Measurements from ENCODE around the gene C20orf173.

The C20orf173 gene

GRCh38 chr20:35529552-35529951 lies at the start of gene C20orf173:
TSS of gene C20orf173 (minus strand) at chr20:35529652. CDS start at chr20:35529373, 279 bp downstream.
- H3K9me3 Mint-ChIP-seq: no peaks in the 10 kb centered on the region
- H3K4me1 Mint-ChIP-seq: no peaks in the 10 kb centered on the region
- no peaks in the 10 kb centered on the region for H3K36me3 Mint-ChIP-seq
- ATAC-seq: no peak
- no peak within 1 kb of the TSS for H3K27ac Mint-ChIP-seq
- no peak within 1 kb of the TSS for H3K4me3 Mint-ChIP-seq
- no peak for DNase-seq (ENCODE audit: low spot score in 2 of 2)

DNA sequence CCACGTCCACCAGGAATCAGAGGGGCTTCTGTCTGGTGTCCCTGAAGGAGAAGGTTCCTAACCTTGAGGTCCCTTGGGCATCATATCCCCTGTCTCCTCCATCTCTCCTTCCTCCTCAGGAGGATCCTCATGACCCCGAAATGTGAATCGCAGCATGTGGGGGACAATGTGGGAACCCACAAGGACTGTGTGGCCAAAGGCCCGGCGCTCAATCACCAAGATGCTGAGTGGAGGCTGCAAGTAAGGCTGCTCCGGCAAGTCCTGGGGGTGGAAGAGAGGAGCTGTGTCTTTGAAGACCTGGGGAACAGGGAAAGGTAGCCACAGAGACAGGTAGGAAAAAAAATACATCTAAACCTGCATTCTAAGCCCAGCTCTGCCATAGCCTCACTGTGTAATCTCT lies 49.7 kb upstream of the C20orf173 start:
- Mint-ChIP-seq H3K4me3 (no peak overlapping the region), H3K9me3 (no peaks in the 10 kb centered on the region), H3K36me3 (no peaks in the 10 kb centered on the region), H3K4me1 (no peaks in the 10 kb centered on the region), H3K27ac (no peak overlapping the region)
- ATAC-seq (no peak), DNase-seq (ENCODE audit: low spot score in 2 of 2) (no peak)

DNA sequence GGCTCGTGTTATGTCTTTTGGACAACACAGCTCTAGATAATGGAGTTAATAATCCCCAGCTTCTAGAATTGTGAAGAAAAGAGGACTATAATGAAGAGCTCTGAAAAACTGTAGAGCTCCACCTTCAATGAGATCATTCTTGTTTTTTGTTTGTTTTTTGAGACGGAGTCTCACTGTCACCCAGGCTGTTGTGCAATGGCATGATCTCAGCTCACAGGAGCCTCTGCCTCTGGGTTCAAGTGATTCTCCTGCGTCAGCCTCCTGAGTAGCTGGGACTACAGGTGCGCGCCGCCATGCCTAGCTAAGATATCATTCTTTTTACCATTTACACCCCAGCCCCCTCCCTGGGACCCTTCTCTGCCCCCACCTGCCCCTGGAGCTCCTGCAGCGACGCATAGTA lies 49.0 kb upstream of the C20orf173 start:
- DNase-seq (ENCODE audit: low spot score in 2 of 2) (no peak), ATAC-seq (no peak)
- Mint-ChIP-seq H3K4me3 (no peak overlapping the region), H3K9me3 (no peaks in the 10 kb centered on the region), H3K27ac (no peak overlapping the region), H3K36me3 (no peaks in the 10 kb centered on the region), H3K4me1 (no peaks in the 10 kb centered on the region)

DNA sequence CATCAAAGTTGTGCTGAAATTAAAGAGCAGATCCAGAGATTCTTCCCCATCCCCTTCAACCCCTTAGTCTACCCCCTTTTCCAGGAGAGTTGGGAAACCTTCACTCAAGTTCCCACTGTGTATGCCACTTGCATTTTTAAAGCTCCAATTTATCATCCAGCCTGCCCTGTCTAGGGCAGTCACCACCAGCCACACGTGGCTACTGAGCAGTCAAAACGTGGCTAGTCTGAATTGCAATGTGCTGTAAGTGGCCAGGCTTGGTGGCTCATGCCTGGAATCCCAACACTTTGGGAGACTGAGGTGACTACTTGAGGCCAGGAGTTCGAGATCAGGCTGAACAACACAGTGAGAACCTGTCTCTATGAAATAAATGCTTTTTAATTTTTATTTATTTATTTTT lies 47.4 kb upstream of the C20orf173 start:
- peaks cover 4% of the 10 kb centered on the region for H3K9me3 Mint-ChIP-seq
- no peaks in the 10 kb centered on the region for H3K36me3 Mint-ChIP-seq
- DNase-seq (ENCODE audit: low spot score in 2 of 2): no peak
- H3K27ac Mint-ChIP-seq: no peak overlapping the region
- no peak for ATAC-seq
- no peak overlapping the region for H3K4me3 Mint-ChIP-seq
- H3K4me1 Mint-ChIP-seq: no peaks in the 10 kb centered on the region

GRCh38 chr20:35575958-35576357 lies 46.5 kb upstream of the C20orf173 start:
- H3K4me3 Mint-ChIP-seq: no peak overlapping the region
- no peak overlapping the region for H3K27ac Mint-ChIP-seq
- H3K4me1 Mint-ChIP-seq: no peaks in the 10 kb centered on the region
- H3K36me3 Mint-ChIP-seq: no peaks in the 10 kb centered on the region
- DNase-seq (ENCODE audit: low spot score in 2 of 2): no peak
- H3K9me3 Mint-ChIP-seq: peaks cover 4% of the 10 kb centered on the region
- ATAC-seq: no peak

- no peak for ATAC-seq
- no peaks in the 10 kb centered on the region for H3K36me3 Mint-ChIP-seq
Measured at GRCh38 chr20:35572838-35573237, 43.4 kb upstream of the C20orf173 start.

GRCh38 chr20:35571555-35571954 lies 42.1 kb upstream of the C20orf173 start:
- Mint-ChIP-seq H3K36me3 (no peaks in the 10 kb centered on the region), H3K4me3 (no peak overlapping the region)
- ATAC-seq: no peak

More at GRCh38 chr20:35572838-35573237, 43.4 kb upstream of the C20orf173 start:
- Mint-ChIP-seq H3K4me1 (no peaks in the 10 kb centered on the region), H3K4me3 (no peak overlapping the region), H3K9me3 (peaks cover 4% of the 10 kb centered on the region), H3K27ac (no peak overlapping the region)
- no peak for DNase-seq (ENCODE audit: low spot score in 2 of 2)

DNA sequence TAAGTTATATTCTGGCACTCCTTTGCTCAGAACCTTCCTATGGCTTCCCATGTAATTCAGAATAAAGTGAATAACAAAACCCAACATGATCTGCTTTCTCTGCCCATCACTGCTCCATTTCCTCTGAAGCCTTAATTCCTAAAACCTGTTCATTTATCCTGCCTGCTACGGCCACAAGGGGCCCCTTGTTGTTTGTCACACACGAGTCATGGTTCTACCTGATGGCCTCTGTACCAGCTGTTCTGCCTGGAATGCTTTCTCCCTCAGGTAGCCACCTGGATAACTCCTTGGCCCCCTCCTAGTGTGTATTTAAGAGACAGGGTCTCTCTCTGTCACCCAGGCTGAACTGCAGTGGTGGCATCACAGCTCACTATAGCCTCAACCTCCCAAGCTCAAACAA lies 39.2 kb upstream of the C20orf173 start:
- no peak for DNase-seq (ENCODE audit: low spot score in 2 of 2)

More at GRCh38 chr20:35571555-35571954, 42.1 kb upstream of the C20orf173 start:
- DNase-seq (ENCODE audit: low spot score in 2 of 2): no peak
- no peak overlapping the region for H3K27ac Mint-ChIP-seq
- peaks cover 4% of the 10 kb centered on the region for H3K9me3 Mint-ChIP-seq
- H3K4me1 Mint-ChIP-seq: no peaks in the 10 kb centered on the region

GRCh38 chr20:35564905-35565304 lies 35.5 kb upstream of the C20orf173 start:
- Mint-ChIP-seq H3K36me3 (no peaks in the 10 kb centered on the region), H3K27ac (no peak overlapping the region), H3K4me1 (no peaks in the 10 kb centered on the region), H3K9me3 (no peaks in the 10 kb centered on the region), H3K4me3 (no peak overlapping the region)
- DNase-seq (ENCODE audit: low spot score in 2 of 2) (no peak), ATAC-seq (no peak)

More for the DNA sequence above, 39.2 kb upstream of the C20orf173 start:
- H3K36me3 Mint-ChIP-seq: no peaks in the 10 kb centered on the region
- no peak overlapping the region for H3K27ac Mint-ChIP-seq
- H3K4me3 Mint-ChIP-seq: no peak overlapping the region
- peak; percentile 46 for ATAC-seq
- no peaks in the 10 kb centered on the region for H3K4me1 Mint-ChIP-seq
- peaks cover 4% of the 10 kb centered on the region for H3K9me3 Mint-ChIP-seq

DNA sequence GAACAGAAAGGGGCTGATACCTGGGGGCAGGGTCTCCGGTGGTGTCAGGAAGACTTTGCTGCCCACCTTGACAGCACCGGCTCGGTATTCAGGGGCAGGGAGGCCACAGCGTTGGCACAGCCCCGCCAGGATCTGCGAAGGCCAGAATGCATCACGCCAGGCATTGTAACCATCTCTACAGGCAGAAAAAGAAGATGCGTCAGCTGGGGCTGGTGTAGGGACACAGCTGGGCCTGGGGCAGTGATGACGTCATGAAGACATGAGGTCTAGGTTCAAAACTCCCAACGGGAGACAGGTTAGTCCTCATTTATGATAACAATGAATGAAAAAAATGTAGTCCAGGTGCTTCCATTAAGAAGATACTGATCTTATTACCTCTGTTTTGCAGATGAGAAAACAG lies 34.4 kb upstream of the C20orf173 start:
- no peak overlapping the region for H3K4me3 Mint-ChIP-seq
- no peaks in the 10 kb centered on the region for H3K9me3 Mint-ChIP-seq
- no peak for ATAC-seq

DNA sequence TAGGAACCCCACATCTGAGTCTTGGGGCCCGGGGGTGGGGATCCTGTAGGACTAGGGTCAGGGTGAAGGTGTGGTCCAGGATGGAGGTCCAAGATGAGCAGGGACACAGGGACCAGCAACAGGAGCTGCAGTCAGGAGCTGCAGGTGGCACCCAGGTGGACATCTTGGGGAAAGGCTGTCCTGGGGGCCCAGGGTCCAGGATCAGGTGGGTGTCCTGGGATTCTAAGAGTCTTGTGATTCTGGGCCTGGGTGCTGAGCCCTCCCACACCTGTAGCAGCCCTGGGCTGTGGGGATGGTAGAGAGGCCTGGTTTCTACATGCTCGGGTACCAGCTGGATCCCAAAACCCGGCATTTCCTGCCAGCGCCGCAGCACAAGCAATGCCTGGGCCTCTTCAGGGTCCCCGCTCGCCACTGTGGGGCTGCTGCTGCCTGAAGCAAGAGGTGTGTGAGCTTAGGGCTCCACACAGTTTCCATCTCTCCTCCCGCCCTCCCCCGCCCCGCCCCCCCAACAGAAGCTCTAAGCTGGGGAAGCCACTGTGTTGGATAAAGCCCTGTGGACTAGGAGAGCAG lies 33.2 kb upstream of the C20orf173 start:
- no peaks in the 10 kb centered on the region for H3K4me1 Mint-ChIP-seq
- H3K9me3 Mint-ChIP-seq: no peaks in the 10 kb centered on the region
- DNase-seq (ENCODE audit: low spot score in 2 of 2) (no peak), ATAC-seq (no peak)
- H3K4me3 Mint-ChIP-seq: no peak overlapping the region
- H3K36me3 Mint-ChIP-seq: peaks cover 5% of the 10 kb centered on the region
- no peak overlapping the region for H3K27ac Mint-ChIP-seq

More for the DNA sequence above, 34.4 kb upstream of the C20orf173 start:
- H3K27ac Mint-ChIP-seq: no peak overlapping the region
- no peak for DNase-seq (ENCODE audit: low spot score in 2 of 2)
- H3K4me1 Mint-ChIP-seq: no peaks in the 10 kb centered on the region
- H3K36me3 Mint-ChIP-seq: no peaks in the 10 kb centered on the region

GRCh38 chr20:35561671-35562070 lies 32.2 kb upstream of the C20orf173 start:
- no peak overlapping the region for H3K4me3 Mint-ChIP-seq
- ATAC-seq: no peak
- H3K9me3 Mint-ChIP-seq: no peaks in the 10 kb centered on the region
- no peak for DNase-seq (ENCODE audit: low spot score in 2 of 2)
- peaks cover 9% of the 10 kb centered on the region for H3K36me3 Mint-ChIP-seq
- no peak overlapping the region for H3K27ac Mint-ChIP-seq
- H3K4me1 Mint-ChIP-seq: no peaks in the 10 kb centered on the region

GRCh38 chr20:35561268-35561667 lies 31.8 kb upstream of the C20orf173 start:
- ATAC-seq: peak; percentile 60
- DNase-seq (ENCODE audit: low spot score in 2 of 2): no peak
- H3K27ac Mint-ChIP-seq: no peak overlapping the region
- no peaks in the 10 kb centered on the region for H3K4me1 Mint-ChIP-seq
- no peaks in the 10 kb centered on the region for H3K9me3 Mint-ChIP-seq
- H3K36me3 Mint-ChIP-seq: peaks cover 13% of the 10 kb centered on the region
- no peak overlapping the region for H3K4me3 Mint-ChIP-seq

DNA sequence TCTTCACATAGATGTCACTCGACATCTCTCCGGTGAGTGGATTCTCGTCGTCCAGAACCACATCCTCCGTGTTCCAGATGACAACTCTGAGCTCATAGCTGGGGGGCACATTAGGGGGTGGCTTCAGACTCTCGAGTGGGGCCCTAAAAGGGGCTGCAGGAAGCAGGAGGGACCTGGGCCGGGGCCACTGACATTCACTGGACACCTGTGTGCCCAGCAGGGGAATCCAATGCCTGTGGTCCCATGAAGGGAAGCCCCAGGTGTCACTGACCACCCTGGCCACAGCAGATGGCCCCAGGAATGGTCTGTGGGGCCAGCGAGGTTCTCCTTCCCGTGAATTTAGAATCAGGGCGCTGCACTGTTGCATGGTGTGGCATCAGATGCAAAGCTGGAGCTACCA lies 31.1 kb upstream of the C20orf173 start:
- Mint-ChIP-seq H3K4me1 (no peaks in the 10 kb centered on the region), H3K4me3 (no peak overlapping the region), H3K36me3 (peaks cover 20% of the 10 kb centered on the region), H3K27ac (no peak overlapping the region), H3K9me3 (no peaks in the 10 kb centered on the region)
- no peak for DNase-seq (ENCODE audit: low spot score in 2 of 2)
- no peak for ATAC-seq

DNA sequence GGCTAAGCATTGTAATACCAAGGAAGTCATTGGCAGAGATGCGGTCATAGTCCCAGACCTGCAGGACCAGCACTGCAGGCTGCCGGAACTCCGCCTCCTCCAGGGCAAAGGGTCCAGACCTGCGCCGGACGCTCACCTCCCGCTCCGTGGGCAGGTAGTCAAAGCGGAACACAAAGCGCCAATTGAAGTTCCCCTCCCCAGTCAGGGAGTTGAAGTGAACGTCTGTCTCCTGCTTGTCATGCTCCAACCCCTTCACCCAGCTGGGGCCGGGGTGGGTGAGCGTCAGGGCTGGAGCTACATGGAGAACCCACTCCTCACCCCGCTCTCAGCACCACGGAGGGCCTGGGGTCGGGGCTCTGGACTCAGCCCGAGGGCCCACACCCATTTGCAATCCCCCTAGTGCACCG lies 30.7 kb upstream of the C20orf173 start:
- no peak for ATAC-seq
- H3K27ac Mint-ChIP-seq: peak overlapping the region; percentile 0
- H3K4me1 Mint-ChIP-seq: no peaks in the 10 kb centered on the region
- peaks cover 24% of the 10 kb centered on the region for H3K36me3 Mint-ChIP-seq
- no peak for DNase-seq (ENCODE audit: low spot score in 2 of 2)
- H3K9me3 Mint-ChIP-seq: no peaks in the 10 kb centered on the region
- H3K4me3 Mint-ChIP-seq: no peak overlapping the region

GRCh38 chr20:35559042-35559693 lies 29.7 kb upstream of the C20orf173 start:
- Mint-ChIP-seq H3K4me1 (no peaks in the 10 kb centered on the region), H3K9me3 (no peaks in the 10 kb centered on the region), H3K27ac (peak overlapping the region; percentile 0), H3K36me3 (peaks cover 34% of the 10 kb centered on the region), H3K4me3 (no peak overlapping the region)
- DNase-seq (ENCODE audit: low spot score in 2 of 2) (no peak), ATAC-seq (no peak)

Data from stimulated activated effector memory CD8-positive, alpha-beta T cell treated with anti-CD3 and anti-CD28 coated beads, Interleukin-12 subunit alpha, Interleukin-12 subunit beta, amount 100 ng/mL, for 72 hours (primary cell).